Measurements from ENCODE around the gene OLFML1.

Gene OLFML1

DNA sequence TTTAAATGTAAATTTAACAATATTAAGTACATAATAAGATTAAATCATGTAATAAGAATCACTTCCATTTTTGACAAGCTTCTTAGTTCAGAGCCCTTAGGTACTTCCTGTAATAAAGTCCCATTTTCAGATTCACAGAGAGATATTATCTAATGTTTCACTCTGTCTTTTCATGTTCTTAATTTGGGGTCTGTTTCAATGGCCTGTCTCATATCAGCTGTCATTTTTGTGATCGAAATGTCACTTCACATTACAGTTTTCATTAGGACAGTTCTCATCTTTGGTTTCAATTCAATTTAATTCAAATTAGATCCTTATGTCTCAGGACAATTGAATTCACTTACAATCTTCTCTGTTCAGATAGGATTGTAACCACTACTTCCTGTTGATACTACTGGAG is 22.6 kb upstream of the OLFML1 start:
- Histone ChIP-seq H4K8ac (ENCODE audit: low read depth, low read length) (no peak overlapping the region), H2AFZ (ENCODE audit: insufficient read depth, low read length, poor library complexity) (no peak overlapping the region), H3K4me1 (ENCODE audit: control insufficient read depth in 1 of 2, insufficient read depth in 2 of 2, low read length in 2 of 2) (no peaks in the 10 kb centered on the region), H3K23ac (ENCODE audit: low read length) (no peak overlapping the region), H3K4ac (ENCODE audit: low read depth, low read length) (no peak overlapping the region), H3K9ac (ENCODE audit: low read length) (no peak overlapping the region), H3K14ac (ENCODE audit: low read length) (no peak overlapping the region), H3K4me2 (ENCODE audit: low read length) (no peak overlapping the region), H3K36me3 (ENCODE audit: control insufficient read depth in 1 of 2, insufficient read depth in 2 of 2, low read length in 2 of 2) (no peaks in the 10 kb centered on the region), H3K4me3 (ENCODE audit: low read depth, low read length) (no peak overlapping the region), H3K9me3 (ENCODE audit: insufficient read depth, low read depth, low read length) (no peaks in the 10 kb centered on the region), H2BK5ac (ENCODE audit: low read depth, low read length, poor library complexity) (no peak overlapping the region), H4K12ac (ENCODE audit: low read depth, low read length) (no peak overlapping the region), H3K79me2 (ENCODE audit: control insufficient read depth, insufficient read depth, low read length, poor library complexity) (no peaks in the 10 kb centered on the region), H3K27ac (ENCODE audit: low read depth, low read length) (no peak overlapping the region), H2BK120ac (ENCODE audit: insufficient read depth, low read length, poor library complexity) (no peak overlapping the region), H2AK5ac (ENCODE audit: low read length) (no peak overlapping the region), H3K79me1 (ENCODE audit: low read length) (no peaks in the 10 kb centered on the region), H3K27me3 (ENCODE audit: insufficient read depth, low read length) (no peaks in the 10 kb centered on the region), H4K91ac (ENCODE audit: low read depth, low read length) (no peak overlapping the region), H2BK12ac (ENCODE audit: low read length) (no peak overlapping the region), H3K18ac (ENCODE audit: low read length) (no peak overlapping the region)
- no peak for DNase-seq
- no CpG with 5 or more reads among the region's 1 CpG for WGBS (ENCODE audit: extremely low coverage, insufficient coverage, insufficient read length)

DNA sequence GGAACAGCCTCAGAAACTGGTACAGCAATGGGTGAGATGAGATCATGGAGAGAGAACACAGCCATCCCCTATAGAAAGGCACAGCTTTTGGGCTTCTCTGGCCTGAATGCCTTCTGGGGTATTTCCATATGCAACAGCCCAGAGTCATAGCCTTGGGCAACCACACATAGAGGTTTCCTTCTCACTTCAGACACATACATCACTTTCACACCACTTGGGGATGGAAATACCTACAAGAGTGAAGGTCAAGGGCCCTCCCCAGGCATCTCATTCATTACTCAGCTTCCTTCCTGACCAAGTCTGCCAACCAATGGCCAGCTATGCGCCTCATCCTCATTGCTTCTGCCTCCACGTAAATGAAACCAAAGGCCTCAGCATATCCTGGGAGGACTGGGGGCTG is 17.7 kb upstream of the OLFML1 start:
- no peak overlapping the region for H3K4ac ChIP-seq (ENCODE audit: low read depth, low read length)
- no peak overlapping the region for H3K4me2 ChIP-seq (ENCODE audit: low read length)
- H3K79me1 ChIP-seq (ENCODE audit: low read length): no peaks in the 10 kb centered on the region
- no peak overlapping the region for H3K23ac ChIP-seq (ENCODE audit: low read length)
- H3K79me2 ChIP-seq (ENCODE audit: control insufficient read depth, insufficient read depth, low read length, poor library complexity): no peaks in the 10 kb centered on the region
- no CpG with 5 or more reads among the region's 2 CpGs for WGBS (ENCODE audit: extremely low coverage, insufficient coverage, insufficient read length)
- H3K9me3 ChIP-seq (ENCODE audit: insufficient read depth, low read depth, low read length): no peaks in the 10 kb centered on the region
- no peak overlapping the region for H2BK12ac ChIP-seq (ENCODE audit: low read length)
- H4K91ac ChIP-seq (ENCODE audit: low read depth, low read length): no peak overlapping the region
- H3K27me3 ChIP-seq (ENCODE audit: insufficient read depth, low read length): no peaks in the 10 kb centered on the region
- no peak overlapping the region for H2AK5ac ChIP-seq (ENCODE audit: low read length)
- no peak overlapping the region for H3K4me3 ChIP-seq (ENCODE audit: low read depth, low read length)
- no peak overlapping the region for H3K9ac ChIP-seq (ENCODE audit: low read length)
- no peak overlapping the region for H3K27ac ChIP-seq (ENCODE audit: low read depth, low read length)
- no peak overlapping the region for H2AFZ ChIP-seq (ENCODE audit: insufficient read depth, low read length, poor library complexity)
- H2BK120ac ChIP-seq (ENCODE audit: insufficient read depth, low read length, poor library complexity): no peak overlapping the region
- H4K8ac ChIP-seq (ENCODE audit: low read depth, low read length): no peak overlapping the region
- H3K14ac ChIP-seq (ENCODE audit: low read length): no peak overlapping the region
- H3K4me1 ChIP-seq (ENCODE audit: control insufficient read depth in 1 of 2, insufficient read depth in 2 of 2, low read length in 2 of 2): peaks cover 0 to 4% of the 10 kb centered on the region in 2 experiments
- no peaks in the 10 kb centered on the region for H3K36me3 ChIP-seq (ENCODE audit: control insufficient read depth in 1 of 2, insufficient read depth in 2 of 2, low read length in 2 of 2)
- DNase-seq: peak in 1 of 2 donors; percentile 29
- H2BK5ac ChIP-seq (ENCODE audit: low read depth, low read length, poor library complexity): no peak overlapping the region
- H4K12ac ChIP-seq (ENCODE audit: low read depth, low read length): no peak overlapping the region
- no peak overlapping the region for H3K18ac ChIP-seq (ENCODE audit: low read length)

DNA sequence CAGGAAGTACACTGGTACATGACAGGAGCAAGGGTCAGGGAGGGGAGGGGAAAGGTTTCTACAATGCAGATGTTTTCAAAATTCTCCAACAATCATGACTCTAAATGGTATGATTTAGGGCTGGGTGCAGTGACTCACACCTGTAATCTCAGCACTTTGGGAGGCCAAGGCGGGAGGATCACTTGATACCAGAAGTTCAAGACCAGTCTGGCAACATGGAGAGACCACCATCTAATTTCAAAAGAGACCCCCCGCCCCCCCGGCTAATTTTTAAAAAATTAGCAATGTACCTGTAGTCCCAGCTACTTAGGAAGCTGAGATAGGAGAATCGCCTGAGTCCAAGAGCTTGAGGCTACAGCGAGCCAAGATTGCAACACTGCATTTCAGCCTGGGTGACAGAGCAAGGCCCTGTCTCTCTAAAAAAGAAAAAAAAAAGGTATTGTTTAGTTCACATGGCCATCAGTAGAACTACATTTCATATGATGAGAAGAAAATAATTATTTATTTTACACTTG is 15.9 kb upstream of the OLFML1 start:
- Histone ChIP-seq H3K4ac (ENCODE audit: low read depth, low read length) (no peak overlapping the region), H2AK5ac (ENCODE audit: low read length) (no peak overlapping the region), H2BK5ac (ENCODE audit: low read depth, low read length, poor library complexity) (no peak overlapping the region), H3K18ac (ENCODE audit: low read length) (no peak overlapping the region), H2AFZ (ENCODE audit: insufficient read depth, low read length, poor library complexity) (no peak overlapping the region), H3K27me3 (ENCODE audit: insufficient read depth, low read length) (no peaks in the 10 kb centered on the region), H3K36me3 (ENCODE audit: control insufficient read depth in 1 of 2, insufficient read depth in 2 of 2, low read length in 2 of 2) (no peaks in the 10 kb centered on the region), H2BK120ac (ENCODE audit: insufficient read depth, low read length, poor library complexity) (no peak overlapping the region), H4K12ac (ENCODE audit: low read depth, low read length) (no peak overlapping the region), H3K14ac (ENCODE audit: low read length) (no peak overlapping the region), H3K9ac (ENCODE audit: low read length) (no peak overlapping the region), H3K9me3 (ENCODE audit: insufficient read depth, low read depth, low read length) (peaks cover under 1% of the 10 kb centered on the region), H3K27ac (ENCODE audit: low read depth, low read length) (no peak overlapping the region), H3K23ac (ENCODE audit: low read length) (no peak overlapping the region), H3K4me2 (ENCODE audit: low read length) (no peak overlapping the region), H3K4me1 (ENCODE audit: control insufficient read depth in 1 of 2, insufficient read depth in 2 of 2, low read length in 2 of 2) (peaks cover 0 to 4% of the 10 kb centered on the region in 2 experiments), H3K4me3 (ENCODE audit: low read depth, low read length) (no peak overlapping the region), H4K8ac (ENCODE audit: low read depth, low read length) (no peak overlapping the region), H4K91ac (ENCODE audit: low read depth, low read length) (no peak overlapping the region), H3K79me2 (ENCODE audit: control insufficient read depth, insufficient read depth, low read length, poor library complexity) (no peaks in the 10 kb centered on the region), H2BK12ac (ENCODE audit: low read length) (no peak overlapping the region), H3K79me1 (ENCODE audit: low read length) (no peaks in the 10 kb centered on the region)
- DNase-seq: peak; percentile 94
- no CpG with 5 or more reads among the region's 5 CpGs for WGBS (ENCODE audit: extremely low coverage, insufficient coverage, insufficient read length)

DNA sequence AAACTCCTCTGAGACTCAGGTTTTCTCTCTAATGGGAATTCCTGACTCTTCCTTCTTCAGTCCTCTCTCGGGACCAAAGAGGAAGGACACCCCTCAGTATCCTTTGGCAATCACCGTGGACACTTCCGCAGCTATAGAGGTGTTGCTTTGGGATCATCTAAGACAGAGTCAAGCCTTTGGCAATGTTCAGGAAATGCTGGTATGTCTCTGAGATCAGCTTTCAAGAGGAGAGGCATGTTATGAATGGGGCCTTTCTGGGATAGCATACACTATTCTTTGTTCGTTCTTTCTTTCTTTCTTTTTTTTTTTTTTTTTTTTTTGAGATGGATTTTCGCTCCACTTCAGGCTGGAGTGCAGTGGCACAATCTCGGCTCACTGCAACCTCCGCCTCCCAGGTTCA is 14.2 kb upstream of the OLFML1 start:
- WGBS (ENCODE audit: extremely low coverage, insufficient coverage, insufficient read length): no CpG with 5 or more reads among the region's 7 CpGs
- Histone ChIP-seq H3K36me3 (ENCODE audit: control insufficient read depth in 1 of 2, insufficient read depth in 2 of 2, low read length in 2 of 2) (no peaks in the 10 kb centered on the region), H2BK12ac (ENCODE audit: low read length) (no peak overlapping the region), H4K8ac (ENCODE audit: low read depth, low read length) (no peak overlapping the region), H2BK120ac (ENCODE audit: insufficient read depth, low read length, poor library complexity) (no peak overlapping the region), H3K79me2 (ENCODE audit: control insufficient read depth, insufficient read depth, low read length, poor library complexity) (no peaks in the 10 kb centered on the region), H4K12ac (ENCODE audit: low read depth, low read length) (no peak overlapping the region), H3K27me3 (ENCODE audit: insufficient read depth, low read length) (no peaks in the 10 kb centered on the region), H3K23ac (ENCODE audit: low read length) (no peak overlapping the region), H2AK5ac (ENCODE audit: low read length) (no peak overlapping the region), H3K4me1 (ENCODE audit: control insufficient read depth in 1 of 2, insufficient read depth in 2 of 2, low read length in 2 of 2) (peaks cover 0 to 4% of the 10 kb centered on the region in 2 experiments), H2BK5ac (ENCODE audit: low read depth, low read length, poor library complexity) (no peak overlapping the region), H3K14ac (ENCODE audit: low read length) (no peak overlapping the region), H4K91ac (ENCODE audit: low read depth, low read length) (no peak overlapping the region), H3K9me3 (ENCODE audit: insufficient read depth, low read depth, low read length) (peaks cover 2% of the 10 kb centered on the region), H3K4ac (ENCODE audit: low read depth, low read length) (no peak overlapping the region), H3K27ac (ENCODE audit: low read depth, low read length) (no peak overlapping the region), H3K9ac (ENCODE audit: low read length) (no peak overlapping the region), H3K18ac (ENCODE audit: low read length) (no peak overlapping the region), H3K79me1 (ENCODE audit: low read length) (no peaks in the 10 kb centered on the region), H2AFZ (ENCODE audit: insufficient read depth, low read length, poor library complexity) (no peak overlapping the region), H3K4me2 (ENCODE audit: low read length) (no peak overlapping the region), H3K4me3 (ENCODE audit: low read depth, low read length) (no peak overlapping the region)
- DNase-seq: peak; percentile 23 to 73

Measured in trophoblast cell (in vitro differentiated cells and primary cell).